ENCODE measurements around the gene NEURL3.
"Not testable (repeated sequence)": the region's sequence is repeated elsewhere in the genome, so short reads cannot be mapped to it uniquely, and the experiment has no call there.

The NEURL3 gene

GRCh38 chr2:96503637-96504243, 1.4 kb downstream of the NEURL3 start:
- no peak for TF ChIP-seq CTCF (conservative IDR thresholded peaks at IDR 0.05; ENCODE audit: low read depth, low read length)
- H3K4me3 ChIP-seq (ENCODE audit: low read length) = no peak overlapping the region

GRCh38 chr2:96502891-96503636, 2.1 kb downstream of the NEURL3 start:
- H3K4me3 ChIP-seq (ENCODE audit: low read length) = no peak overlapping the region
- no peak for TF ChIP-seq CTCF (conservative IDR thresholded peaks at IDR 0.05; ENCODE audit: low read depth, low read length)
- DNase-seq (ENCODE audit: low read depth) = no peak

More at GRCh38 chr2:96503637-96504243, 1.4 kb downstream of the NEURL3 start:
- DNase-seq (ENCODE audit: low read depth) = no peak

- no peak for DNase-seq (ENCODE audit: low read depth)
- H3K4me3 ChIP-seq (ENCODE audit: low read length) = no peak overlapping the region
- TF ChIP-seq CTCF (conservative IDR thresholded peaks at IDR 0.05; ENCODE audit: low read depth, low read length) = no peak
These were observed 3.0 kb downstream of the NEURL3 start for GRCh38 chr2:96501886-96502810.

GRCh38 chr2:96501471-96501874, 3.7 kb downstream of the NEURL3 start:
- no peak for TF ChIP-seq CTCF (conservative IDR thresholded peaks at IDR 0.05; ENCODE audit: low read depth, low read length)
- no peak for DNase-seq (ENCODE audit: low read depth)
- H3K4me3 ChIP-seq (ENCODE audit: low read length) = no peak overlapping the region

- DNase-seq (ENCODE audit: low read depth) = no peak
- no peak for TF ChIP-seq CTCF (conservative IDR thresholded peaks at IDR 0.05; ENCODE audit: low read depth, low read length)
- no peak overlapping the region for H3K4me3 ChIP-seq (ENCODE audit: low read length)
These were observed 4.6 kb downstream of the NEURL3 start for GRCh38 chr2:96500385-96501066.

GRCh38 chr2:96499061-96499960, 5.8 kb downstream of the NEURL3 start:
- no peak for DNase-seq (ENCODE audit: low read depth)
- no peak for TF ChIP-seq CTCF (conservative IDR thresholded peaks at IDR 0.05; ENCODE audit: low read depth, low read length)
- no peak overlapping the region for H3K4me3 ChIP-seq (ENCODE audit: low read length)

GRCh38 chr2:96498611-96499010, 6.5 kb downstream of the NEURL3 start:
- not testable (repeated sequence) for DNase-seq (ENCODE audit: low read depth)

More at GRCh38 chr2:96498611-96499010, 6.5 kb downstream of the NEURL3 start:
- H3K4me3 ChIP-seq (ENCODE audit: low read length) = not testable (repeated sequence)
